Measurements from ENCODE around the gene ZYX. TPM values are rescaled to one million over a fixed set of nuclear protein-coding genes. Genes with fewer than 3 reads are reported as not detected.

ZYX gene, protein sequence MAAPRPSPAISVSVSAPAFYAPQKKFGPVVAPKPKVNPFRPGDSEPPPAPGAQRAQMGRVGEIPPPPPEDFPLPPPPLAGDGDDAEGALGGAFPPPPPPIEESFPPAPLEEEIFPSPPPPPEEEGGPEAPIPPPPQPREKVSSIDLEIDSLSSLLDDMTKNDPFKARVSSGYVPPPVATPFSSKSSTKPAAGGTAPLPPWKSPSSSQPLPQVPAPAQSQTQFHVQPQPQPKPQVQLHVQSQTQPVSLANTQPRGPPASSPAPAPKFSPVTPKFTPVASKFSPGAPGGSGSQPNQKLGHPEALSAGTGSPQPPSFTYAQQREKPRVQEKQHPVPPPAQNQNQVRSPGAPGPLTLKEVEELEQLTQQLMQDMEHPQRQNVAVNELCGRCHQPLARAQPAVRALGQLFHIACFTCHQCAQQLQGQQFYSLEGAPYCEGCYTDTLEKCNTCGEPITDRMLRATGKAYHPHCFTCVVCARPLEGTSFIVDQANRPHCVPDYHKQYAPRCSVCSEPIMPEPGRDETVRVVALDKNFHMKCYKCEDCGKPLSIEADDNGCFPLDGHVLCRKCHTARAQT
- polyA plus RNA-seq (ENCODE audit: insufficient read length), result 63.9 TPM
- long read RNA-seq, donor 1, partial matches to known transcripts, result 168 of 172 reads
- long read RNA-seq, donor 1, other reads (novel, unspliced or antisense), result 0 of 172 reads
- long read RNA-seq, donor 2, partial matches to known transcripts, result 49 of 75 reads
- long read RNA-seq, donor 2, other reads (novel, unspliced or antisense), result 22 of 75 reads
- long read RNA-seq, donor 3, partial matches to known transcripts, result 39 of 49 reads
- long read RNA-seq, donor 3, other reads (novel, unspliced or antisense), result 5 of 49 reads
- long read RNA-seq, donor 4, result 0 reads
- long read RNA-seq, donor 5, partial matches to known transcripts, result 30 of 42 reads
- long read RNA-seq, donor 5, other reads (novel, unspliced or antisense), result 8 of 42 reads
- long read RNA-seq, donor 6, partial matches to known transcripts, result 83 of 89 reads
- long read RNA-seq, donor 6, other reads (novel, unspliced or antisense), result 5 of 89 reads
- long read RNA-seq, donor 7, partial matches to known transcripts, result 36 of 60 reads
- long read RNA-seq, donor 7, other reads (novel, unspliced or antisense), result 19 of 60 reads
- long read RNA-seq, donor 8, partial matches to known transcripts, result 5 of 8 reads
- long read RNA-seq, donor 8, other reads (novel, unspliced or antisense), result 0 of 8 reads

DNA sequence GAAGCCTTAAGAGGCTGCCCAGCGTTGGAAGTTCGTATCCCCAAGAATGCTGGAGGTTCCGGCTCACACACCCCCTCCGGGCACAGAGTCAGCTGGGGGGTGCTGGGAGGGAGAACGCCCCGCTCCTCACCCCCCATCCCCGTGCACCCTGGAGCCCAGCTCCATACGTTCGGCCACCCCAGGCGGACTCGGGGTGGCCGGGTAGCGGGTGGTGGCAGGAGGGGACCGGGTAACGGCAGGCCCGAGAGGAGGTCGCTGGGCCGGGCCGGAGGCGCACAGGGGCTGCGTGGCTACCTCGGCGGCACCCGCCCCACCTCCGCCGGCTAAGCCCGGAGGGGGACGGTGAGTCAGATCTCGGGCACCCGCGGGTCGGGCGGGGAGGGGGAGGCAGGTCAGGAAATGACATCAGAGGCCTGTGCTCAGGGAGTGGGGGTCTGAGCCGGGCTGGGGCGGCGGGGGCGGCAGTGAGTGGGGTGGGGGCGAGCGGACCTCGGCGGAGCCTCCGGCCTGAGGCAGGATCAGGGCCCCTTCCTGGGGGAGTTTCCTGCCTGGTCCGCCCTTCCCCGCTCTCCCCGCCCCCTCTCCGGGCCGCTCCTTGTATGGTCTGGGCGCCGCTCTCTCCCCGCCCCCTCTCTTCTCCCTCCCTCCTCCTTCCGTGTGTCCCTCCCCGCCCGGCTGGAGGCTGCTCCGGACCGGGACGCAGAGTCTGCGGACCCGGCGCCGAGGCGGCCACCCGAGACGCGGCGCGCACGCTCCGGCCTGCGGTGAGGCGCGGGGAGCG is at the start of gene ZYX:
Gene ZYX (plus strand): TSS at position 700 of the 781 bp plus-strand sequence. CDS start 227 bp downstream, outside the sequence.
- DNase-seq, result peak; percentile 88

DNA sequence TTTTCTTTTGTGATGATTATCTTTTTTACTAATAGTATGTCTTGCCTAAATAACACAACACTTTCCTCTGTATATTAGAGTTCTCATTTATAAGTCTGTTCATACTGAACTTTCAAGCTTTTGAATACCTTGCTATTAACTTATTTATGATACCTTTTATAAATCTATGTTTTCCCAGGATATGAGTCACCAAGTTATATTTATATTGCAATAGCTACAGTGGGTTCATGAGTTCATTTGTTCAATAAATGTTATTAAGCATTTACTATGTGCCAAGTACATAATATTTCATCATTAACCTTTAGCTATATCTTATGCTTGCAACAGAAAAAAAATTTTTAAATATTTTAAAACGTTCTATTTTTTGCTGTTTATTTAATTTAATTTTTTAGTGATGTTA is 46.9 kb upstream of the ZYX start:
- no peak for DNase-seq

DNA sequence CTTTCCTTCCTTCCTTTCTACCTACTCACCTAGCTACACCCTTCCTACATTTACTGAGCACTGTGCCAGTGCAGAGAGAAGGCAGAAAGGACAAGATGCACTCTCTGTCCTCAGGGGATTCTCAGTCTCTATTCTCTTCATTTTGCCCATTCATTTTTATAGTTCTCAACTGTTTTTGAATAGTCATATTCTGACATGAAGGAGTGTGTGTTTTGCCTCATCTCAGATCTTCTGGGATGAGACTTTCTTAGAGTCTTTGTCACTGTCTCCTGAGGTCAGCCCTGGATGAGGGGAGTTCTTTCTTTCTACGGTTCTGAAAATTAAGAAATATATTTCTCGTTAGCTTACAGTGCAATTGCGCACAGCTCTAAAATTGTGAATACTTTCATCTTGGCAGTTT is 43.9 kb upstream of the ZYX start:
- DNase-seq, result no peak

DNA sequence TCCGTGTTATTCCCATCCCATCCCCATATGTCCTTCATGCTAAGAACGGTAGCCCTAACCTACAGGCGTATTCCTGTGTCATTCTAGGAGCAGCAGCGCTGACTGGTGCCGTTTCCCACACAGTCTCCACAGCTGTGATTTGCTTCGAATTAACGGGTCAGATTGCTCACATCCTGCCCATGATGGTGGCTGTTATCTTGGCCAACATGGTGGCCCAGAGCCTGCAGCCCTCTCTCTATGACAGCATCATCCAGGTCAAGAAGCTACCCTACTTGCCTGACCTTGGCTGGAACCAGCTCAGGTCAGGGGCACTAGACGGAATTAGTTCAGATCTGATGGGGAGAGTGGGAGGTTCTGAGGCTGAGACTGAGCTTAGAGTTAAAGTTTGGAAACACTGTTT is 39.3 kb upstream of the ZYX start:
- DNase-seq, result no peak

DNA sequence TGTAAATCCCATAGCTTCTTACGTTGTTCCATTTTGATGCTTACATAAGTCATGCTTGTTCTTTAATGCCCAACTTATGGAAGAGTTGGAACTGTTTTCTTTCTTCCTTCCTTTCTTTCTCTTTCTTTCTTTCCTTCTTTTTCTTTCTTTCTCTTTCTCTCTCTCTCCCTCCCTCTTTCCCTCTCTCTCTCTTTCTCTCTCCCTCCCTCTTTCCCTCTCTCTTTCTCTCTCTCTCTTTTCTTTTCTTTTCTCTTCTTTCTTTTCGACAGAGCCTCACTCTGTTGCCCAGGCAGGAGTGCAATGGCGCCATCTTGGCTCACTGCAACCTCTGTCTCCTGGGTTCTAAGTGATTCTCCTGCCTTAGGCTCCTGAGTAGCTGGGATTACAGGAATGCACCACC is 37.5 kb upstream of the ZYX start:
- DNase-seq, result no peak

DNA sequence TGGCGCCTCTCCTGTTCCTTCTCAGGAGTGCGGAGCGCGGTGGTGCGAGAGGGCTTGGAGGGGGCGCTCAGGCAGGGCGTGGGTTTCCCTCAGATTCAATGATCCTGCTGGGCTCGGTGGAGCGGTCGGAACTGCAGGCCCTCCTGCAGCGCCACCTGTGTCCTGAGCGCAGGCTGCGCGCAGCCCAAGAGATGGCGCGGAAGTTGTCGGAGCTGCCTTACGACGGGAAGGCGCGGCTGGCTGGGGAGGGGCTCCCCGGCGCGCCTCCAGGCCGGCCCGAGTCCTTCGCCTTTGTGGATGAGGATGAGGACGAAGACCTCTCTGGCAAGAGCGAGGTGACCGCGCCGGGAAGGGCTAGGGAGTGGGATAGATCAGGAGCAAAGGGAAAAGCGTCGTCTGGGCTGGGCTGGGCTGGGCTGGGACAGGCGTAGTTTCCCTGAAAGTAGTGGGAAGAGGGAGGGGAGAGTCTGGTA is 35.7 kb upstream of the ZYX start:
- peak; percentile 59 for DNase-seq

DNA sequence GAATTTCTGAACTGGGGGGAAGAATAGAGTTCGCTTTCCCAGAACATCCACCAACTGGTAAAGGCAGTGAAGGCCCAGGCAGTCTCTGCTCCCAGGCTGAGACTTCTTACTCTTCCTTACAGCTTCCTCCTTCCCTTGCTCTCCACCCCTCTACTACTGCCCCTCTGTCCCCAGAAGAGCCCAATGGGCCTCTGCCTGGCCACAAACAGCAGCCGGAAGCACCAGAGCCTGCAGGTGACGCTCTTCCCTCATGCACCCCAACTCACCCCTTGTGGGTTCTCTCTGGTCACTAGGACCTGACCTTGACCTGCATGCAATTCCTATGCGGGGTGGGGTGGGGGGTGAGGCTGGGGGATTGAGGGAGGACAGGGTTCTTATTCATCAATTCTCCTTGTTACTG is 35.1 kb upstream of the ZYX start:
- no peak for DNase-seq

DNA sequence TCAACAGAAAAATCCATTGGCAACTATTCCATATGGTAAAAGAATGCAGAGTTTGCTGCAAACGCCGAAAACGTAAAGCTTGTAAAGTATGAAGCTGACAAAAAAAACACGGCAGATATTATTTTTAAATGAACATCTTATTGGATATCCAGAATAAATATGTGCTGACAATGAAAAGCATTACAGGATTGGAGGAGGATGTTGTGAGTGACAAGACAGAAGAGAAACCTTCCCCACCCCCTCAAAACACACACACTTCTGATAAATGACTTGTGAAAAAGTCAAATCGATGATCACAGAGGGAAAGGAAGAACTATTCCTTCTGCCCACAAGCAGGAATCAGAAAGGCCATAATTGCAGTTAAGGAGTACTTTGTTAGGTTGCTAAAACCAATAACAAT is 33.2 kb upstream of the ZYX start:
- DNase-seq, result no peak

DNA sequence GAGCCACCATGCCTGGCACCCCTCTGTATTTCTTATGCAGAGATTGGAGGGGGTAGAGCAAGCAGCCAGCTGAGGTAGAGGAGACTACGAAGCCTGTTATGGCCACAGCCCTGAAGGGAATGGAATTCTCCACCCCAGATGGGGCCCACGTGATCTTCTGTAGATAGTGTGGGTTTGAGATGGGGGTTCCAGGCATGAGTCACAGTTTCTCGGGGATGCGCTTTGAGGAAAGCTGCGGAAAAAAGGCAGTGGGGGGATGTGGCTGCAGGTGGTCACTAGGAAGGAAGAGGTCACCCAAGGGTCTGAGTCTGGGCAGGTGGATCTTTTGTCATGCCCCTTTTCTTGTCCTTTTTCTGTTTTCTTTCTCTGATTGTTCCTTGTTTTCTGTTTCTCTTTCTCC is 30.1 kb upstream of the ZYX start:
- DNase-seq, result no peak

DNA sequence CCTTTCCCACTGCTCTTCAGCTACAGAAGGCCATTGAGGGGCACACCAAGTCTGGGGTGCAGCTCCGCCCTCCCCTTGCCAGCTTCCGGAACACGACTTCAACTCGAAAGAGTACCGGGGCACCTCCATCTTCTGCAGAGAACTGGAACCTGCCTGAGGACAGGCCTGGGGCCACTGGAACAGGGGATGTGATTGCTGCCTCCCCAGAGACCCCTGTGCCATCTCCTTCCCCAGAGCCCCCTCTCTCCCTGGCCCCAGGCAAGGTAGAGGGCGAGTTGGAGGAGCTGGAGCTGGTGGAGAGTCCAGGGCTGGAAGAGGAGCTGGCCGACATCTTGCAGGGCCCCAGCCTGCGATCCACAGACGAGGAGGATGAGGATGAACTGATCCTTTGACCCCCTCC is 29.6 kb upstream of the ZYX start:
- no peak for DNase-seq

DNA sequence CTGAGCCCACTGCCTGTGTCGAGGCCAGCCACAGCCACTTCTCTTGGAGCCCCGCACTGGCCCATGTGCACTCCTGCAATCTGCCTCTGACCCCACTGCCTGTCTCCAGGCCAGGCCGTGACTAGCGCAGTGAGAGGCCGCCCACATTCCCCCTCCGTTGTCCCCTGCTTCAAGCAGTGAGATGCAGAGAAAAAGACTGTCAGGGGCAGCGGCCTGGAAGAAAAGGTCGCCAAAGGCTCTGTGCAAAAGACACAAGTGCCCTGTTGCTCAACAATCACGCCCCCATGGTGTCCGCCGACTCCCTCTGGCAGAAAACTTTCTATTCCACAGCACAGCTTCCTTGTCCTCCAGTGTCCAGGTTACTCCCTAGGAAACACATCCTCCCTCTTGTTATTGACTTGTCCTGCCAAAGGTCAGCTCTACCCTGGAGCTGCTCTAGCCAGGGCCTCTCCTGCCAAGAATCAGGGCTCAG is 28.6 kb upstream of the ZYX start:
- no peak for DNase-seq

DNA sequence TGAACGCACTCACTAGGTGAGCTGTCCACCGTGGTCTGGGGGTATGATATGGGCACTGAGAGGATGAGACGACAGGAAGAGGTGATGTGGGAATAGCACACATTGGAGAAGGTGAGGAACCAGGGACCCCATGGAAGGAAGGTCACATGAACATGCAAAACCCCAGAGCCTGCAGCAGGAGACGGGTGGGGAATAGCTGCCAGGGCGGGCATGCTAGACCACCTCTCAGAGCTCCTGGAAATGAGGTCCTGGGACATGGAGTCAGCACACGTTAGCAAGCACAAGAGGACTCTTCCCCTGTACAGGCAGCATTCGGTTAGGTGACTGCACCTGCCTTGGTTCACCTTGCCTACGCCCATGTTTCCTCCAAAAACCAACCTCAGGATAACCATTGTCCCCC is 26.8 kb upstream of the ZYX start:
- DNase-seq, result no peak

DNA sequence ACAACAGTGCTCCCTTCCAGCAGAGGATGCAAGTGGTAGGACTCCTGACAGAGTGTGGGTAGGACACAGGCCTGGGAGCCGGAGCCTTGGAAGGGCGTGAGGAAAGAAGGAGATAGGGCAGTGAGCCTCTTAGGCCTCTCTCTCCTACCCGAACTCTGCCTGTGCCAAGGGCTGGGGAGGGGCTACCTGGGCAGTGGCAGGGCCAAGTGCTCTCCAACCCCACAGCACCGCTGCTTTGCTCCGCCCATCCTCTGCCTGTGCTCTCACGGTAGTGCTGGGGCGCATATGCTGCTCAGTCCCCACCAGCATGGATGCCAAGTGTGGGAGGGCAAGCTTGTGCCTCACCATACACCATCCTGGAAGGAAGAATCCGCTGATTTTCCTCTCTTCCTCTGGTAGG is 26.2 kb upstream of the ZYX start:
- DNase-seq, result no peak

DNA sequence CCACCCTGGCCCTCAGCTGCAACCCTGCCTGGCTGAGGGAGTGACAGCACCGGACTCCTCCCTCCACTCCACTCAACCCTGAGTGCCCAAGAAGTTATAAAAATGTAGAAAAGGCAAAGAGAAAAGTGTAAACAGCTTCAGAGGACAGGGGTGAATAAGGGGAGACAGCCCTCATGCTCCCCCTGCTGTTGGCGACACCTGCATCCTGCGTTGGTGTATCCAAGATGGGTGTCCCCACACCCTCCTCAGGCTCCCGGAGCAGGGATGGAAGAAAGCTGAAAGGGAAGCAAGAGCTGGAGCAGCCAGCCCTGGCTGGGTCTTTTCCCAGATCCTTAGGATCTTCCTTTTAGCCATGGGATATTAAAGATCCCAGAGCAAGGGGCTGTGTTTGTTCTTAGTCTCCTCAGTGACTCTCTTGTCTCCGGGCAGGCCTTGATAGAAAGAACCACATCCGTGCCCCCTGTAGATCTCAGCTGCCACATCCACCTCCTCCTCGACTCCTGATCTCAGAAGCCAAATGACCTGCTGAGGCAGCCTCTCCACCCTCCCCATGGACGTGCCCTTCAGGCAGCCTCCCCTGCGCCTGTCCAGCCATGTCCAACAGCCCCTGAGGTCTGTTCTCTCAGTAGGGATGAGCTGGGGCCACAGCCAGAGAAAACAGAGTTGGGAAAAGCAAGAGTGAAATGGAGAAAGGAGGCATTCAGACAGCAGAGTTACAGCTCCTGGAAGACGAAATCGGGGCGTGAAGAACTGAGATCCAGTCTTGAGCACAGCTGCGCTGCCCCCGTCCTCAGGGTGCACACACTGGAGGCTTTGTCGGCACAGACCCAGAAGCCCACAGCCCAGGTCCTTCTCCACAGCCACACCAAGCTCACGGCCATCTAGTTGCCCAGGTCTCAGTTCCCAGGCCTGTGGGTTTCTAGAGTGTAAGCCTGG is 25.4 kb upstream of the ZYX start:
- no peak for DNase-seq

DNA sequence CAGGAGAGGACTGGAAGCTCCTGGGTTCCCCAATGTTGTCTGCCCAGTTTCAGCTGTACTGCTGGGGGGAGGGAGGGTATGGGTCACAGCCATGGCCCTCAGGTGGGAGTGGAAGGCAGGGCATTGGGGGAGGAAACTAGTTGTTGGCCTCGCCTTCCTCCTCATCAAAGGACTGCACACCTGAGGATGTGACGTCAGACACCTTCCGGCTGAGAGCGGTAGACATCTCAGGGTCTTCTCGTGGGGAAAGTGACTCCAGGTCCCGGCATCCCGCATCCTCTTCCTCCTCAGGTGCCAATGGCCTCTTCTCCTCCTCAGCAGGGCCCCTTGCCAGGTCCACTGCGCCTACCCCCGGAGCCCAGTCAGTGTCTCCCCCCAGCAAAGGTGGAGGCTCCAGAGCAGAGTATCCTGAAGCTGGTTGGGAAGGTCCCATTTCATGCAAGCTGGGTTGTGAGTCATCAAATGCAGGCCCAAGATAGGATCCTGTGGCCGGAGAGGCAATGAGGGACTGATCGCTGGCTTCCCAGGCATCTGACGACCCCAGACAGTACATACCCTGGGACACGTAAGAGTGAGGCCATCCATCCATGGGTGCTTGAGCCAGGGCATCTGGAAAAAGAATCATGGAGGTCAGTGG is 24.6 kb upstream of the ZYX start:
- no peak for DNase-seq

DNA sequence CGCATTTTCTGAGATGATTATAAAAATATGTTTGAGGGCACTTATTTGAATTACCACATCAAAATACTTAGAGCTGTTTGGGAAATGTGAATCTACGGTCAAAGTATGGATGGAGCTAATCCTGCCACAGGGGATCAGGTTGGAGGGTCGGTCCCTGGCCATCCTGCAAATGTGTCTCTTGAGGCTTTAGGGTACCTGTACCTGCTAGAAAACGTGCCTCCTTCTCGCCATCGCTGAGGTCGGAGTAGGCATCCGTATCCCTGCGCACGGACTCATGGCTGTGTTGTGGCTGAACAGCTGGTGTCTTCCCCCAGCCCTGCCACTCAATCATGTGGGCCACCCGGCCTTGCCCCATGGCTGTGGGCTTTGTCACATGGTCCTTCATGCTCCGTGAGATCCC is 22.5 kb upstream of the ZYX start:
- no peak for DNase-seq

DNA sequence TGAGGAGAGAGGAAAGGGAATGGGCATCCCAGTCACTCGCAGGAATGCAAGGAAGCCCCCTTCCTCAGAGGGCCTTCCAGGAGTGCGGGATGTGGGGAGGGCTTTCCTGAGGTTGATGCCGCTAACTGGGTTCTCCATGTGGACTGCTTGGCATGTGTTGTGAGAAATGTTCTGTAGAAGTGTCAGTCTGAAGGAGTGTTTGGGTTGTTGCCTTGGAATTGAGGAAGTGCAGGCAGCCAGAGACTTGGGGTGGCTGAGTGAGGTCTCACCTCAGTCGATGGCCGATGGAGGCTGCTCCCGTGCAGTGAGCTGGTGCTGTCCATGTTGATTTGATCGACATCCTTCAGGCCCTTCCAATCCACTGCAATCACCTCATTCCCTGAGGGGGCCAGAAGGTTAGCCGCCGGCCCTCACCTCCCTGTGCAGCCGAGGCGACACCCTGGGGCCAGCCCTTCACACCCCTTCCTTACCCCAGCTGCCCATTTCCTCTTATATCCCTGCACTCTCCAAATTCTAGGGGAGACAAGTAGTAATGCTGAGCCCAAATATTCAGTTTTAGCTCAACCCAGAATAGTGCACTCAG is 21.3 kb upstream of the ZYX start:
- no peak for DNase-seq

DNA sequence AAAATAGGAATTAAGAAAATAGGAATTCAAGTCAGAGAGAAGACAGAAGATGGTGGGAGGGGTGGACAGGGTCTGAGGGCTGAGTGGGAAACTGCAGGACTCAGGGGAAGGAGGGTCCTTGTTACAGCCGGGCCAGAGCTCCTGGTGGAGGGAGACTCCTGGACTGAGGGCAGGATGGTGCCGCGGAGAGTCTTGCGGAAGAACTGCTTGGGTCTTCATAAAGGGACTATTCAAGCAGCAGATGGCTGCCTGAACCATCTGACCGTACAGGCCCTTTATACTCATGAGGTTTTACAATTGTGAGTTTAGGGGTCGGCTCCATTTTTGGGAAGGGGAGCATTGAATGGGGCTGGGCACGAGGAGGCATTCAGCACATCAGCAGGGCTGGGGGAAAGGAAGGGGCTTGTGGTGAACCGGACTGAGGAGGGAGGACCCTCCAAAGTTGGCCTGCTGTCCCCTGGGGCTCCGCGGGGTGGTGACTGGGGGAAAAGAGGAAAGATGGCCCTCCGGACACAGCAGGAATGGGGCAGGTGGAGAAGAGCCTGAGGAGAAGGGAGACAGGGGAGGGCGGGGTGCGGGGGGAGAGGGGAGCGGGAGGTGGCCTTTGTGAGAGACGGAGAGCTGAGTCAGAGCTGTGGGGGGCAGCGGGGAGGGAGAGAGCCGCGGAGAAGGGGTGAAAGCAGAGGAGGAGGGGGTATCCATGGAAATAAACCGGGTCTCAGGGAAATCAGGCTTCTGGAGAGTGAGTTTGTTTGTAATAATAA is 20.2 kb upstream of the ZYX start:
- DNase-seq, result no peak
